Activated naive CD4-positive, alpha-beta T cell treated with anti-CD3 and anti-CD28 coated beads, Interleukin-2, amount 10 ng/mL, durations not matched to agents 7 days and 5 days (primary cell): Measurements from ENCODE around the gene DTD2.
"Not testable (repeated sequence)": the region's sequence is repeated elsewhere in the genome, so short reads cannot be mapped to it uniquely, and the experiment has no call there.

Experiments used
- CTCF ChIA-PET: fragments of 350-600 bp; sonication (Branson Sonifier 250); formaldehyde crosslinking; loops from one replicate; lab custom pipeline; 2021; ENCODE audit warnings: antibody characterized with exemption; lab: Charles Lee
- DNase-seq: peaks from one replicate; pipeline ENCODE4 v3.0.0-alpha.2; 2020
- H3K27ac Mint-ChIP-seq: one replicate; pipeline ENCODE4 v1.8.0; 2021; ENCODE audit warnings: mild to moderate bottlenecking, moderate library complexity, mixed read lengths
- H3K27me3 Mint-ChIP-seq: one replicate; pipeline ENCODE4 v1.8.0; 2021; ENCODE audit warnings: mild to moderate bottlenecking, mixed read lengths
- H3K36me3 Mint-ChIP-seq: one replicate; pipeline ENCODE4 v1.8.0; 2021; ENCODE audit warnings: mixed read lengths
- H3K4me1 Mint-ChIP-seq: one replicate; pipeline ENCODE4 v1.8.0; 2021; ENCODE audit warnings: mixed read lengths
- H3K4me3 Mint-ChIP-seq: one replicate; pipeline ENCODE4 v1.8.0; 2021; ENCODE audit warnings: mild to moderate bottlenecking, moderate library complexity, mixed read lengths
- H3K9me3 Mint-ChIP-seq: one replicate; pipeline ENCODE4 v1.8.0; 2021; ENCODE audit warnings: mixed read lengths

Gene DTD2

DNA sequence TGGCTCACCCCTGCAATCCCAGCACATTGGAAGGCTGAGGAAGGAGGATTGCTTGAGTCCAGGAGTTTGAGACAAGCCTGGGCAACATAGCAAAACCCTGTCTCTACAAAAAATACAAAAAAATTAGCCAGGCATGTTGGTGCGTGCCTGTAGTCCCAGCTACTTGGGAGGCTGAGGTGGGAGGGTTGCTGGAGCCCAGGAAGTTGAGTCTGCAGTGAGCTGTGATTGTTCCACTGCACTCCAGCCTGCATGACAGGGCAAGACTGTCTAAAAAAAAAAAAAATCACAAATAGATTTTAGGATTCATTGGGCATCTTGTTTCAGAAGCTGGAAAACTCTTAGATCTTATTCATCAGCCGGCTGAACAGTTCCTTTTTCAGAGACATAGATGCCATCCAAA lies 5.1 kb upstream of the DTD2 start:
- H3K27ac Mint-ChIP-seq = not testable (repeated sequence)

GRCh38 chr14:31461545-31461944 lies 4.2 kb upstream of the DTD2 start:
- Mint-ChIP-seq H3K4me1 (peaks cover 17% of the 10 kb centered on the region), H3K9me3 (no peaks in the 10 kb centered on the region), H3K4me3 (no peak overlapping the region), H3K27me3 (peaks cover 8% of the 10 kb centered on the region), H3K36me3 (no peaks in the 10 kb centered on the region), H3K27ac (no peak overlapping the region)
- DNase-seq = no peak
- CTCF ChIA-PET = interaction anchor here (1.2 kb wide), 1 partner anchor 8 kb away, joined by 3 read pairs; no protein-coding TSS in a partner anchor

More for the DNA sequence above, 5.1 kb upstream of the DTD2 start:
- H3K4me1 Mint-ChIP-seq = peaks cover 12% of the 10 kb centered on the region
- DNase-seq, H3K36me3 Mint-ChIP-seq, H3K4me3 Mint-ChIP-seq, H3K27me3 Mint-ChIP-seq, H3K9me3 Mint-ChIP-seq: not testable (repeated sequence)
- CTCF ChIA-PET = interaction anchor here (1.2 kb wide), 1 partner anchor 9 kb away, joined by 3 read pairs; no protein-coding TSS in a partner anchor

GRCh38 chr14:31457665-31458659 lies 656 bp upstream of the DTD2 start:
- Mint-ChIP-seq H3K27ac (peak overlapping the region; percentile 93), H3K36me3 (no peaks in the 10 kb centered on the region), H3K9me3 (no peaks in the 10 kb centered on the region), H3K4me1 (peaks cover 29% of the 10 kb centered on the region), H3K27me3 (peaks cover 8% of the 10 kb centered on the region), H3K4me3 (peak overlapping the region; percentile 94)
- no peak for DNase-seq
- CTCF ChIA-PET = interaction anchor here (0.9 to 2.5 kb wide), 5 partner anchors 9 to 797 kb away, joined by 3 to 12 read pairs (median 3); no protein-coding TSS in a partner anchor

DNA sequence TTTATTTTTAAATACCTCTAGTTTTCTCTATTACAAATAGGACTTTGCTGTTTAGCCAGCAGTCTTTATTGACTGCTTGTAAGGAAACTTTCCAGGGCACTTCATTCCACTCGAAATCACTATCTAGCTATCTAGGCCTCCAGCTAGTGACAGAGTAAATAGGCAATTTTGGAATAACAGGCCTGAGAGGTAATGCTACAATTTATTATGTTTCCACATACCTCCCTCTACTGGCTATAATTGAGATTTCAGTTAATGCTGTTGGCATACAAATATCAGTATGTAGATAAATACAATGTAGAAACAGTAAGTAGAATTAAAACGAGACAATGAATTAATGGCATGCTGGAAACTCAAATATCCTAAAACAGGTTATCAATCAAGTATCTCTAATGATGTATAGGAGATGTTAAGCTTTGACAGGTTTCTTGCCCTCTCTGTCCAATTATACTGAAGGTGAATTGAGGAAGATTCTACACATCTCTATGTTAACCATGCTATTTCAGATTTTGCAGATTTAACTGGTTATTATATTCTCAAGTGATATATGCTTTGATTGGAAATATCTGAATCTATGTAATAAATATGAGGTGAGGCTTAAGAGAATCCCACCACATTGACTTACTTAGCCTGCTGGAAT lies 7.2 kb downstream of the DTD2 start:
- Mint-ChIP-seq H3K4me1 (peaks cover 4% of the 10 kb centered on the region), H3K36me3 (peaks cover 13% of the 10 kb centered on the region), H3K9me3 (no peaks in the 10 kb centered on the region), H3K27ac (no peak overlapping the region), H3K4me3 (no peak overlapping the region), H3K27me3 (no peaks in the 10 kb centered on the region)
- no peak for DNase-seq
- CTCF ChIA-PET = interaction anchor here (0.7 to 2.9 kb wide), 15 partner anchors 8 to 805 kb away, joined by 3 to 12 read pairs (median 4); partner anchors contain the start of gene DTD2

- H3K27me3 Mint-ChIP-seq = no peaks in the 10 kb centered on the region
- no peak overlapping the region for H3K4me3 Mint-ChIP-seq
- H3K36me3 Mint-ChIP-seq = peaks cover 13% of the 10 kb centered on the region
- CTCF ChIA-PET = interaction anchor here (1.0 to 2.9 kb wide), 12 partner anchors 8 to 806 kb away, joined by 3 to 12 read pairs (median 4); partner anchors contain the start of gene DTD2
- no peak for DNase-seq
- H3K27ac Mint-ChIP-seq = no peak overlapping the region
- no peaks in the 10 kb centered on the region for H3K9me3 Mint-ChIP-seq
- H3K4me1 Mint-ChIP-seq = no peaks in the 10 kb centered on the region
Measured at GRCh38 chr14:31449136-31449535, 8.2 kb downstream of the DTD2 start.

DNA sequence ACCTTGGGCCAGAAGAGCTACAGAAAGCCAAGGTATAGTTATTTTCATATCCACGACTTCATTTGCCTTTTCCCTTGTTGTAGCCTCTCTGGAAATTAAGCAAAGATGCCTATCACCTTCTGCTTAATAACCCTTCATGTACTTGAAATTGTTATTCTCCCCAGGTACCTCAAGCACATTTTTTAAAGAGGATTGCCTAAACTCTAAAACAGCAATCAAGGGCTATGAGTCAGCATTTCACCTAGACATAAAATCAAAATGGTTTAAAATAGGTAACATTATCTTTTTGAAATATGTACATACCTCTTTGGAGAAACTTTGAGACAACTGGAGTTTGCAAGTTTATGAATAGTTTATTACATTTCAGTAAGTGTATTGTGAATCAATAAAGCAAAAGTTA lies 11.6 kb downstream of the DTD2 start:
- DNase-seq = no peak
- H3K27me3 Mint-ChIP-seq = no peaks in the 10 kb centered on the region
- no peaks in the 10 kb centered on the region for H3K4me1 Mint-ChIP-seq

DNA sequence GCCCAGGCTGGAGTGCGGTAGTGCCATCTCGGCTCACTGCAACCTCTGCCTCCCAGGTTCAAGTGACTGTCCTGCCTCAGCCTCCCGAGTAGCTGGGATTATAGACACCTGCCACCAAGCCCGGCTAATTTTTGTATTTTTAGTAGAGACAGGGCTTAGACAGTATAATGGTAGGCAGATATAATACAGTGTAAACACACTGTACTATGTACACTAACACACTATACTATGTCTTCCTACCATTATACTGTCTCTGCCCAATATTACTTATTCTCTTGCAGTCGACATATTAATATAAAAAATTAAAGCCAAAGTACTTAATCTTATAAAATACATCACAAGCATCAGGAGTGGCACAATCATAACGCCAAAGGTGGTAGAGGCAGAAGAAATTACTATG lies 15.0 kb downstream of the DTD2 start:
- Mint-ChIP-seq H3K9me3 (no peaks in the 10 kb centered on the region), H3K36me3 (peaks cover 9% of the 10 kb centered on the region), H3K27me3 (no peaks in the 10 kb centered on the region), H3K27ac (no peak overlapping the region), H3K4me3 (no peak overlapping the region), H3K4me1 (no peaks in the 10 kb centered on the region)
- DNase-seq = no peak
- CTCF ChIA-PET = interaction anchor here (1.3 kb wide), 1 partner anchor 7 kb away, joined by 4 read pairs; no protein-coding TSS in a partner anchor

More for the DNA sequence above, 11.6 kb downstream of the DTD2 start:
- Mint-ChIP-seq H3K27ac (no peak overlapping the region), H3K4me3 (no peak overlapping the region), H3K36me3 (peaks cover 11% of the 10 kb centered on the region), H3K9me3 (no peaks in the 10 kb centered on the region)
- CTCF ChIA-PET = no interaction called here

GRCh38 chr14:31441273-31442111 lies 15.8 kb downstream of the DTD2 start:
- Mint-ChIP-seq H3K27me3 (no peaks in the 10 kb centered on the region), H3K4me3 (no peak overlapping the region), H3K36me3 (peaks cover 8% of the 10 kb centered on the region), H3K27ac (no peak overlapping the region), H3K4me1 (no peaks in the 10 kb centered on the region), H3K9me3 (no peaks in the 10 kb centered on the region)
- no peak for DNase-seq
- CTCF ChIA-PET = interaction anchor here (1.3 kb wide), 1 partner anchor 8 kb away, joined by 4 read pairs; no protein-coding TSS in a partner anchor

DNA sequence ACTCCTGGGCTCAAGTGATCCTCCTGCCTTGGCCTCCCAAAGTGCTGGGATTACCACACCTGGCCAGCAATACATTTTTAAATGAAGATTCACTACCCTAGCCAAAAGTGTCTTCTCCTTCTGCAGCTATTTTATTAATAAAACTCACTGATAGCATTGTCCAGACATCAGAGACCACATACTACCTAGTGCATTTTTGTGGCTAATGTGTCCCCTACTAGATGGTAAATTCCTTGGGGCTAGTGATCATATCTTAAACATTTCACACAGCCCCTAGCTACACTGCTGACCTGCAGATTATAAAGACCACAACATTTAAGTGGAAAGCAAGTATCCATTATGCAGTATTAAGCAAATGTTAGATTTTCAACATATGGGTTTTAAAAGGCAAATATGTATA lies 17.0 kb downstream of the DTD2 start:
- Mint-ChIP-seq H3K4me1 (no peaks in the 10 kb centered on the region), H3K4me3 (no peak overlapping the region), H3K36me3 (peaks cover 8% of the 10 kb centered on the region), H3K9me3 (no peaks in the 10 kb centered on the region), H3K27me3 (no peaks in the 10 kb centered on the region), H3K27ac (no peak overlapping the region)
- DNase-seq = no peak
- CTCF ChIA-PET = no interaction called here

- Mint-ChIP-seq H3K36me3 (peaks cover 8% of the 10 kb centered on the region), H3K27ac (no peak overlapping the region), H3K27me3 (no peaks in the 10 kb centered on the region), H3K4me1 (no peaks in the 10 kb centered on the region), H3K4me3 (no peak overlapping the region), H3K9me3 (no peaks in the 10 kb centered on the region)
- no peak for DNase-seq
- CTCF ChIA-PET = no interaction called here
Measured at GRCh38 chr14:31439561-31439960, 17.7 kb downstream of the DTD2 start.

- CTCF ChIA-PET, H3K4me1 Mint-ChIP-seq, H3K36me3 Mint-ChIP-seq, DNase-seq, H3K9me3 Mint-ChIP-seq, H3K4me3 Mint-ChIP-seq, H3K27me3 Mint-ChIP-seq, H3K27ac Mint-ChIP-seq: not testable (repeated sequence)
Measured at GRCh38 chr14:31437045-31437691, 20.1 kb downstream of the DTD2 start.

DNA sequence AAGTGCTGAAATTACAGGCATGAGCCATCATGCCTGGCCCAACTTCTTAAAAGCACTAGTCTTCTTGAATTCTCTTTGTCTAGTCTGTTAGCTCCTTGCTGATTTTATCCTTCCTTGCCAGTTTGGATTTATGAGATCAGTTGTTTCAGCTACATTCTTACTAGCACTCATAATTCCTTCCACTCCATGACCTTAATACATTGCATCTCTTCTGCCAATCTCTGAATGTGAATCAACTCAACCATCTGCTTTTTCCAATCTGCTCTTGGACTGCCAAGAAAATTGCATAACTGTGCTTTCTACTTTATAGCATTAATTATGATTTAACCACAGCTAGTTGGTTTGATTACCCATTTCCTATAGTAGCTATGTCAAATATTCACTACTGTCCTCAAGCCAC lies 22.0 kb downstream of the DTD2 start:
- no peak for DNase-seq
- H3K4me3 Mint-ChIP-seq = no peak overlapping the region
- H3K9me3 Mint-ChIP-seq = no peaks in the 10 kb centered on the region
- peaks cover 11% of the 10 kb centered on the region for H3K36me3 Mint-ChIP-seq
- H3K27me3 Mint-ChIP-seq = no peaks in the 10 kb centered on the region
- no peaks in the 10 kb centered on the region for H3K4me1 Mint-ChIP-seq
- CTCF ChIA-PET = interaction anchor here (1.2 to 1.9 kb wide), 2 partner anchors 15 to 17 kb away, joined by 5 to 6 read pairs; no protein-coding TSS in a partner anchor
- no peak overlapping the region for H3K27ac Mint-ChIP-seq

GRCh38 chr14:31430634-31431264 lies 26.6 kb downstream of the DTD2 start:
- no peak overlapping the region for H3K4me3 Mint-ChIP-seq
- no peak overlapping the region for H3K27ac Mint-ChIP-seq
- CTCF ChIA-PET = no interaction called here
- peaks cover 5% of the 10 kb centered on the region for H3K36me3 Mint-ChIP-seq
- H3K27me3 Mint-ChIP-seq = no peaks in the 10 kb centered on the region
- H3K9me3 Mint-ChIP-seq = no peaks in the 10 kb centered on the region
- no peak for DNase-seq
- no peaks in the 10 kb centered on the region for H3K4me1 Mint-ChIP-seq
